DMS53 (cell line): ENCODE data around the gene EPG5.
"Not testable (repeated sequence)": the region's sequence is repeated elsewhere in the genome, so short reads cannot be mapped to it uniquely, and the experiment has no call there.

ENCODE experiments used
- DNase-seq: peaks from one replicate; lab custom pipeline; 2025; lab: John Stamatoyannopoulos, UW

Gene EPG5, protein sequence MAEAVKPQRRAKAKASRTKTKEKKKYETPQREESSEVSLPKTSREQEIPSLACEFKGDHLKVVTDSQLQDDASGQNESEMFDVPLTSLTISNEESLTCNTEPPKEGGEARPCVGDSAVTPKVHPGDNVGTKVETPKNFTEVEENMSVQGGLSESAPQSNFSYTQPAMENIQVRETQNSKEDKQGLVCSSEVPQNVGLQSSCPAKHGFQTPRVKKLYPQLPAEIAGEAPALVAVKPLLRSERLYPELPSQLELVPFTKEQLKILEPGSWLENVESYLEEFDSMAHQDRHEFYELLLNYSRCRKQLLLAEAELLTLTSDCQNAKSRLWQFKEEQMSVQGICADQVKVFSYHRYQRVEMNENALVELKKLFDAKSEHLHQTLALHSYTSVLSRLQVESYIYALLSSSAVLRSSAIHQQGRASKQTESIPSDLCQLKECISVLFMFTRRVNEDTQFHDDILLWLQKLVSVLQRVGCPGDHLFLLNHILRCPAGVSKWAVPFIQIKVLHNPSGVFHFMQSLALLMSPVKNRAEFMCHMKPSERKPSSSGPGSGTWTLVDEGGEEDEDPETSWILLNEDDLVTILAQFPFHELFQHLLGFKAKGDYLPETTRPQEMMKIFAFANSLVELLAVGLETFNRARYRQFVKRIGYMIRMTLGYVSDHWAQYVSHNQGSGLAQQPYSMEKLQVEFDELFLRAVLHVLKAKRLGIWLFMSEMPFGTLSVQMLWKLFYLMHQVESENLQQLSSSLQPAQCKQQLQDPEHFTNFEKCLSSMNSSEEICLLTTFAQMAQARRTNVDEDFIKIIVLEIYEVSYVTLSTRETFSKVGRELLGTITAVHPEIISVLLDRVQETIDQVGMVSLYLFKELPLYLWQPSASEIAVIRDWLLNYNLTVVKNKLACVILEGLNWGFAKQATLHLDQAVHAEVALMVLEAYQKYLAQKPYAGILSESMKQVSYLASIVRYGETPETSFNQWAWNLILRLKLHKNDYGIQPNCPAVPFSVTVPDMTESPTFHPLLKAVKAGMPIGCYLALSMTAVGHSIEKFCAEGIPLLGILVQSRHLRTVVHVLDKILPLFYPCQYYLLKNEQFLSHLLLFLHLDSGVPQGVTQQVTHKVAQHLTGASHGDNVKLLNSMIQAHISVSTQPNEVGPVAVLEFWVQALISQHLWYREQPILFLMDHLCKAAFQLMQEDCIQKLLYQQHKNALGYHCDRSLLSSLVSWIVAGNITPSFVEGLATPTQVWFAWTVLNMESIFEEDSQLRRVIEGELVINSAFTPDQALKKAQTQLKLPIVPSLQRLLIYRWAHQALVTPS (N-terminal part only)

DNA sequence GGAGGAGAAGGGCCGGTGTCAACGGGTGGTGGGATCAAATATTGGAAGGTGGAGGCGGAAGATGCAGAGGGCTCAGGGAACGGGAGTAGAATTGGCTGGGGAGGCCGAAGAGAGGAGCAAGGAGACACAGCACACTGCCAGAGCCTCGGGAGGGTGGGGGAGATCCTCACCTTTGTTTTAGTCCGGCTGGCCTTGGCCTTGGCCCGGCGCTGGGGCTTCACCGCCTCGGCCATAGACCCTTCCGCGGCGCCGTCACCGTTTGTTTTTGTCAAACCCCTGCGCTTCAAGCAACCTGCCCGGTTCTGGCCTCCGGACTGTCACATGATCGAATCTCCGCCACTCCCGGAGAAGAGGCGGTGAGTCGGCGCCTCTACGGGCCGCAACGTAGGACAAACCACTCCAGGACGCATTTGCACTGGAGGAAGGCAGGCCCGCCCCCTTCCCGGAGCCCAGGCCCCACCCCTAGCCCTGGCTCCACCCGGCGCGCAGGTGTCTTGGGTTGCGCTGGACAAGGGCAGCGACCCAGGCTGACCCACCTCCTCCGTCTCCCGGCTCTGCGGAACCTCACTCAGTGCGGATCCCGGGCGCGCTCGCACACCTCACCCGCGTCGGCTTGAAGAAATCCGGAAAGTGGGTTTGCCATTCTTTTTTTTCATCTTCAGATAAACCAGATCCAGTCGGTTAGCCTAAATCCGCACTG, at the start of gene EPG5:
TSS of gene EPG5 (minus strand) at position 323 of the 700 bp plus-strand sequence. CDS start at position 233, 90 bp downstream.
- peak; percentile 100 for DNase-seq

GRCh38 chr18:46013484-46014189, 46.5 kb upstream of the EPG5 start:
- DNase-seq = no peak

DNA sequence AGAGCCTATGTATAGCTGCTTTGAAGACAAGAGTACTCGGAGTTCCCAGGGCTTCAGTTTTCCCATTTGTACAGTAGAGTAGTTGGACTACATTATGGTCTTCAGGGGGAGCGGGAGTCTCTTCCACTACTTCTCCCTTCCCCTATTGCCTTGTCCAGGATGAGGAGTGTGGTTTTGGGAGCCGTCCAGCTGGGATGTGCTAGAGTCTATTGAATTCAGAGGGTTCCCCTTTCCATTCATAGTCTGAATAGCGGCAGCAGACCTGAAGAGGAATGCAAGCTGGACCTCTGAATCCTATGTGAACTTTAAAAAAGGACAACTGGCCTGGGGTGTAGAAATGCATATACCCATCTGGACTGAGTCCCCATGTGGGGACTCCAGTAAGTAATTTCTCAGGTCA, 43.5 kb upstream of the EPG5 start:
- DNase-seq = no peak

DNA sequence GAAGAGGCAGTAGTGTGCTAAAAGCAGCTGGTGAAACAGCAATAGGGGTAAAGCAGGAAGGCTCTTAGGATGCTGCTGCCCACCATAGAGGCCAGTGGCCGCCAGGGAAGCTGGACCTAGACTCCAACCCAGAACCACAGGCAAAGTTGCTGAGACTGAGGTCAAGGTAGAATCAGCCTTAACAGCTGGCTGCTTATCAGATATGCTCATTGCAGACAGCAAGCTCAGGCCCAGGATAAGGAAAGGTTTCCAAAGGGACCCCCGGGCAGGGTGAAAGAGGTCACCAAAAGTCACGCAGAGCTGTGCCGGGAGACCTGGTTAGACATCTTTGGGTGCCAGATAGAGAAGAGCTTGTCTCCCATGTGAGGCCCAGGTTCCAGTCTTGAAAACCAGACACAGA, 42.9 kb upstream of the EPG5 start:
- no peak for DNase-seq

- no peak for DNase-seq
These were observed 42.2 kb upstream of the EPG5 start for GRCh38 chr18:46009125-46009840.

- DNase-seq = no peak
These were observed 41.4 kb upstream of the EPG5 start for GRCh38 chr18:46008531-46008930.

- DNase-seq = no peak
These were observed 40.0 kb upstream of the EPG5 start for GRCh38 chr18:46007165-46007564.

DNA sequence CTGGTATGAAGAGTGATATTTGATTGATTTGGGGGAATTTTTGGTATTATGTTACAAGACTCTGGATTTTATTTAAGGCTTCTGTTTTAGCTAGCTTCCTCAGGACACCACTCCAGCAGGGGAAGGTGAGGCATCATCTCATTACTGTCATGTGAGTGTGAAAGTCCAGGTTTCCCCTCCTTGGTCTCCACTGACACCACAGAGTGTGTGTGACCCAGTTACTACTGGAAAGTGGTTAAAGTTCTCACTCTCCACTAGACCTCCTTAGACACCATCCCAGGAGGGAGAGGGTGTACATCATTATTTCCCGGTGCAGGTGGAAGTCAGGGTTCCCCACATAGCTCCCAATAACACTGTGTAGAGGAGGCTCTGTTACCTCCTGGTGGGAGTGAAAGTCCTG, 35.8 kb upstream of the EPG5 start:
- DNase-seq = no peak

DNA sequence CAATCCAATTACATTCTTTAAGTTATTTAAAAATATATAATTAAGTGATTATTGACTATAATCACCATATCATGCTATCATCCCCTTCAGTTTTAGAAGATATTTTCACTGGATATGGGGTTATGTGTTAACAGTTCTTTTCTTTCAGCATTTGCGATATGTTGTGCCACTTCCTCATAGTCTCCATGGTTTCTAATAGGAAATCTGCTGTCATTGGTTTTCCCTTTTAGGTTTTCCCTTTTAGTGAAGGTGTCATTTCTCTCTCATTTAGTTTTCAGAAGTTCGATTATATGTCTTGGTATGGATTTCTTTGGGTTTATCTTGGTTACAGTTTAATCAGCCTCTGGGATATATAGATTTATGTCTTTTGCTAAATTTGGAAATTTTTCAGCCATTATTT, 34.8 kb upstream of the EPG5 start:
- no peak for DNase-seq

DNA sequence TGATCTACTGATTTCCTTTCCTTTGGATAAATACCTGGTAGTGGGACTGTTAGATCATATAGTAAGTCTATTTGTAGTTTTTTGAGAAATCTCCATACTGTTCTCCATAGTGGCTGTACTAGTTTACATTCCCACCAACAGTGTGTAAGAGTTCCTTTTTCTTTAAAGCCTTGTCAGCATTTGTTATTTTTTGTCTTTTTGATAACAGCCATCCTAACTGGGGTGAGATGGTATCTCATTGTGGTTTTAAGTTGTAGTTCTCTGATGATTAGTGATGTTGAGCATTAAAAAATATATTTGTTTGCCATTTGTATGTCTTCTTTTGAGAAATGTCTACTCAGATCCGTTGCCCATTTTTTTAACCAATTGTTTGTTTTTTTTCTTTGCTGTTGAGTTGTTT, 33.9 kb upstream of the EPG5 start:
- DNase-seq = no peak

DNA sequence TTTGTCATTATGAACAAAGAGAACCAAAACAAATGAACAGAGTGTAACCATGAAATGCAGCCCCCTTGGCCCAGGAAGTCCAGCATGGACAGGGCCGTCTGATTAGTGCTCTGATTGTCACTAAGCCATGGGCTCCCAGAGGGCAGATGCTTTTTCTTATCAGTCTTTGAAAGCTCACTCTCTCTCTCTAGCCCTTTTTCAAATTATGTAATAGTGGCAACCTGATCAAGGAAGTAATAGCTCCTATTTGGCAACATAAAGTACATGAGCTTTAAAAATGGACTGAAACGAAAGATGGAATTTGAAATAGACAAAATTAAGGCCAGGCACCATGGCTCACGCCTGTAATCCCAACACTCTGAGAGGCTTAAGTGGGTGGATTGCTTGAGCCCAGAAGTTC, 32.4 kb upstream of the EPG5 start:
- no peak for DNase-seq

- DNase-seq = no peak
These were observed 31.1 kb upstream of the EPG5 start for GRCh38 chr18:45998244-45998643.

- no peak for DNase-seq
These were observed 30.6 kb upstream of the EPG5 start for GRCh38 chr18:45997700-45998151.

DNA sequence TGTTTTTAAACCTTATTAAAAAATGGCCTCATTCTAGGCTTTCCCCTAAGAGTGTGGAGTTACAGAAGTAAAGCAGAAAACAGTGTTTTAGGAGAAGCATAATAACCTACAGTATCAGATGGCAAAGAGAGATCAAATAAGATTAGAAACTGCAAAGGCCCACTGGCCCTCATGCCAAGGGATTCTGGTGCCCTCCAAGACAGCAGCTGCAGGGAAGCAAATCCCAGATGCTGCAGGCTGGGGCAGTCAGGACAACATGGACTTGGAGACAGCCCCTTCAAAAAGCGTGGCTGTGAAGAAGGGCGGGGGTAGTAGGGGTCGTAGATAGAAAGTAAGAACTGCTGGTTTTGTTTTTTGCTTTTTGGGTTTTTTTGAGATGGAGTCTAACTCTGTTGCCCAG, 28.3 kb upstream of the EPG5 start:
- DNase-seq = no peak

DNA sequence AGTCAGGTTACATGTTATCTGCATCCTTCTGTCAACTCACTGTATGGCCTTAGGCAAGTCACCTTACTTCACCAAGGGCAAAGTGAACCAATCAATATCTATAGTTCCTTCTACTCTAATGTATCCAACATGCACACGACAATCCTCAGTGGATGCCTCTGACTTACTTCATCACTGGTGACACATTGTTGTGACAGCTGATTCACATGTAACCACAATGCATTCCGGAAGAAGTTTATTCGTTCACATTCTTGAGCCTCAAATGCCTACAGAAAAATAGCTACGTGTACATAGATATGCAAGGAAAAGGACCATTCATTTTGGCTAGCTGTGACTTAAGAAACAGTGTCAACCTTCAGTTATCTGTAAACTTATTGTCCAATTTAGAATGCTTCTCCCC, 26.3 kb upstream of the EPG5 start:
- no peak for DNase-seq

DNA sequence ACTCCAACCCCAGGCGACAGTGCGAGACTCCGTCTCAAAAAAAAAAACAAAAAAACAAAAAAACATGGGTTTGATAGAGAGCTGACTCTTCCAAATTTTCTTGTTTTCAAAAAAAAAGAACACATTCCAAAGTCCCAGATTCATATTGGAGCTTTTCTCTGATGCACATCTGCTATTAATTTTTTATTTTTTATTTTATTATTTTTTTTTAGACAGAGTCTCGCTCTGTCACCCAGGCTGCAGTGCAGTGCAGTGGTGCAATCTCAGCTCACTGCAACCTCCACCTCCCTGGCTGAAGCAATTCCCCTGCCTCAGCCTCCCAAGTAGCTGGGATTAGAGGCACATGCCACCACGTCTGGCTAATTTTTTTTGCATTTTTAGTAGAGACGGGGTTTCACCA, 25.4 kb upstream of the EPG5 start:
- not testable (repeated sequence) for DNase-seq

GRCh38 chr18:45991788-45992187, 24.7 kb upstream of the EPG5 start:
- DNase-seq = no peak

DNA sequence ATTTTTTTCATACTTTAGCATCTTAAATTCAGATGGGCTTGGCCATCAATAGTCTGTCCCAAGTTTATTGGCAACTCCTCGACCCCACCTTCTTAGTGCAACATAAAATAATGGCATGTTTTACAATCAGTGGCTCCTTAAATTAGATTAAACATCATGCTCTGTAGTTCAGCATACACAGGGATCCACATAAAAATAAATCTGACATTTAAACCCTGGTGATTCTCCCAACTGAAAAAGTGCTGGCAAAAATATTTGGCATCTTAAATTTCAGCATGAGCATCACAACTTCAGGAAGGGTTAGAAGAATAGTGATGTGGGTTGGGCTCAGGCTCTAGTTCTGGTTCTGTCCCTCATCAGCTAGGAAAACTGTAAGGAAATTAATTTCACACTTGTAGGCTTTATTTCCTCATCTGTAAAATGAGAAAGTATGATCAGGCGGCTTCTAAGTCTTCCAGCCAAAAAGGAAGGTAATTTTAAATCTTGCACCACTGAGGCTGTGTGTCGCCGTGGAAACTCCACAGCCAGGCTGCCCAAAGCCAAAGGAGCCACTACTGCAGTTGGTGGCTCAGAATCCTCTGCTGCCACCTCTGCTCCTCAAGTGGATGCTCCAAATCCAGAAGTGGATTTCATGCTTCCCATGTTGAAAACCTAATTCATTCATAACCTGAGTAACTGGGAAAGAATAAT, 17.6 kb upstream of the EPG5 start:
- DNase-seq = no peak

GRCh38 chr18:45981821-45982220, 14.7 kb upstream of the EPG5 start:
- DNase-seq = no peak

GRCh38 chr18:45980229-45980628, 13.1 kb upstream of the EPG5 start:
- DNase-seq = no peak
